Measurements from ENCODE around the gene ATAD2B.
"Not testable (repeated sequence)": the region's sequence is repeated elsewhere in the genome, so short reads cannot be mapped to it uniquely, and the experiment has no call there.

ATAD2B gene

DNA sequence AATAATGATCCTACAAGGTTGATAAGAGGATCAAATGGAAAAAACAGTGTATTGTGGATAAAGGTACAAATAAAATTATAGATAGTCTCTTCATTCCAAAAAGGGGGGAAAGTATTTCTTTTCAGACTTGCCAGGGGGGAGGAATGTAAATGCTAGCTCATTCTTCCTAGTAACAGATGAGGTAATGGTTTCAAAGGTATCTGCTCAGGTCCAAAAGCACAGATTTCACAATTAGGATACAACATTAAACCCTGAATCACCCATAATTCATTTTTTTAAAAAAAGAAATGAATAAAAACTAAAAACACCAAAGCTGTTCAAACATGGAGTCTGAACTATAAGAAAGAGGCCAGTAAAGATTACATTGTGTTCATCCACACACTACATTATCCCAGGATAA is 142.0 kb downstream of the ATAD2B start:
- H3K4me3 ChIP-seq (ENCODE audit: low read depth, low read length): no peak overlapping the region
- TF ChIP-seq, protein P1, sequence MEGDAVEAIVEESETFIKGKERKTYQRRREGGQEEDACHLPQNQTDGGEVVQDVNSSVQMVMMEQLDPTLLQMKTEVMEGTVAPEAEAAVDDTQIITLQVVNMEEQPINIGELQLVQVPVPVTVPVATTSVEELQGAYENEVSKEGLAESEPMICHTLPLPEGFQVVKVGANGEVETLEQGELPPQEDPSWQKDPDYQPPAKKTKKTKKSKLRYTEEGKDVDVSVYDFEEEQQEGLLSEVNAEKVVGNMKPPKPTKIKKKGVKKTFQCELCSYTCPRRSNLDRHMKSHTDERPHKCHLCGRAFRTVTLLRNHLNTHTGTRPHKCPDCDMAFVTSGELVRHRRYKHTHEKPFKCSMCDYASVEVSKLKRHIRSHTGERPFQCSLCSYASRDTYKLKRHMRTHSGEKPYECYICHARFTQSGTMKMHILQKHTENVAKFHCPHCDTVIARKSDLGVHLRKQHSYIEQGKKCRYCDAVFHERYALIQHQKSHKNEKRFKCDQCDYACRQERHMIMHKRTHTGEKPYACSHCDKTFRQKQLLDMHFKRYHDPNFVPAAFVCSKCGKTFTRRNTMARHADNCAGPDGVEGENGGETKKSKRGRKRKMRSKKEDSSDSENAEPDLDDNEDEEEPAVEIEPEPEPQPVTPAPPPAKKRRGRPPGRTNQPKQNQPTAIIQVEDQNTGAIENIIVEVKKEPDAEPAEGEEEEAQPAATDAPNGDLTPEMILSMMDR (IDR thresholded peaks at IDR 0.05; ENCODE audit: insufficient read depth, low read depth, low read length, missing control alignments): no peak
- no peak for DNase-seq (ENCODE audit: low read depth)

DNA sequence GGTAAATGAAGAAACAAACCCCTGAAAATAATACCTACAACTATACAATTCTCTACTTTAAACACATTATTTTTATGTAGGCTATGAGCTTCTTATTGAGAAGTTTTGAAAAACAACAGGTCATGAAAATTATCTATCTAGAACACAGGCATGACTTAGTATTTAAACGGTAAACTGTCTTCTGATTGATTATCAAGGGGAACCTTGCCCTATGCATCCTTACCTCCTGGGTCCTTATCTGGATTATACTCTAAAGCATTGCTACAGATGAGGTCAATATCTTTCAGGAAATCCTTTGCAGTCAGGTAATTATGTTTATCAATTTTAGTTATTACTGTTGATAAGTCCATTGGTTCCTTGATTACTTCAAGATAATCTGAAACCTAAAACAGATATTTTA is 144.3 kb downstream of the ATAD2B start:
- DNase-seq (ENCODE audit: low read depth): no peak
- H3K4me3 ChIP-seq (ENCODE audit: low read depth, low read length): no peak overlapping the region
- TF ChIP-seq, protein P1 (IDR thresholded peaks at IDR 0.05; ENCODE audit: insufficient read depth, low read depth, low read length, missing control alignments): no peak

DNA sequence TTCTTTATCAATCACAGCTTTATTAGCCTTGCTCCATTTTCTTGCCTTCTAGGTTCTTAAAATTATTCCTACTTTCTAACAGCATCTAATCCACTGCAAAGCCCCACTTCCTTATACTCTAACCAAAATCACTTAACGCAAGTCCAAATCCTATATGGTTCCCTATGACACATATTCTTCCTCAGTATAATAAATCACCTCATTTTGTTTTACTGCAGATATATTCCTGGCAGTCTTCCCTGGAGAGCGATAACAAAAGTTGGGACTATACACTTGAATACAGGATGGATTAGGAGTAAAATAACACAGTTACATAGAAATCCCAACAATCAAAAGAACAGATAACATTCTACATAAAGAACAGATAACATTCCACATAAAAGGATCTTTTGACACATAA is 144.8 kb downstream of the ATAD2B start:
- no peak for DNase-seq (ENCODE audit: low read depth)
- TF ChIP-seq, protein P1 (IDR thresholded peaks at IDR 0.05; ENCODE audit: insufficient read depth, low read depth, low read length, missing control alignments): no peak
- no peak overlapping the region for H3K4me3 ChIP-seq (ENCODE audit: low read depth, low read length)

DNA sequence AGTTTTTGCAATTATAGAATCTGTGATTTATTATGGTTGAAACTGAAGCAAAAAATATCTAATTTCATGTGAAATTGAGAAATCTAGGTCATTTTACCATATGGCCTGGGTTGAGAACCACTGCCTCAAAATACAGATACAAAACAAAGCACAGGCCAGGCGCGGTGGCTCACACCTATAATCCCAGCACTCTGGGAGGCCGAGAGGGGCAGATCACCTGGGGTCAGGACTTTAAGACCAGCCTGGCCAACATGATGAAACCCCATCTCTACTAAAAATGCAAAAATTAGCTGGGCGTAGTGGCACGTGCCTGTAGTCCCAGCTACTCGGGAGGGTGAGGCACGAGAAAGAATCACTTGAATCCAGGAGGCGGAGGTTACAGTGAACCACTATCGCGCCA is 146.5 kb downstream of the ATAD2B start:
- H3K4me3 ChIP-seq (ENCODE audit: low read depth, low read length); DNase-seq (ENCODE audit: low read depth): not testable (repeated sequence)

DNA sequence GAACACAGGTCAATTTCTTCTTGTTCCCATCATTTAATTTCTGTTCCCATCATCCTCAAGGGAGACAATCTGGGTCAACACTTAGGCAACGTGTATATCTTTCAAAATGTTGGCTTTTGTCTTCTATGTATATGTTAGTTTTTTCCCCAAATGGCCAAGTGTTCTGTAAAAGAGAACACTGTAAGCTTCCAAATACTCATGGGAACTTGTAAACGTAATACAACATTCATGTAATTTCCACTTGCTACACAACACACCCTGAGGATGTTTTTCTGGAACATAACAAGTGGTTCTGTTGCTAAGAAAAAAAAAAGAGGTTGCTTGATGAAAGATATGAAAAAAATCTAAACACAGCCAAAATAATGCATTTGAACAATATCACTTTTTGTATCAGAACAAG is 149.1 kb downstream of the ATAD2B start:
- no peak for DNase-seq (ENCODE audit: low read depth)
- H3K4me3 ChIP-seq (ENCODE audit: low read depth, low read length): no peak overlapping the region
- TF ChIP-seq, protein P1 (IDR thresholded peaks at IDR 0.05; ENCODE audit: insufficient read depth, low read depth, low read length, missing control alignments): no peak

DNA sequence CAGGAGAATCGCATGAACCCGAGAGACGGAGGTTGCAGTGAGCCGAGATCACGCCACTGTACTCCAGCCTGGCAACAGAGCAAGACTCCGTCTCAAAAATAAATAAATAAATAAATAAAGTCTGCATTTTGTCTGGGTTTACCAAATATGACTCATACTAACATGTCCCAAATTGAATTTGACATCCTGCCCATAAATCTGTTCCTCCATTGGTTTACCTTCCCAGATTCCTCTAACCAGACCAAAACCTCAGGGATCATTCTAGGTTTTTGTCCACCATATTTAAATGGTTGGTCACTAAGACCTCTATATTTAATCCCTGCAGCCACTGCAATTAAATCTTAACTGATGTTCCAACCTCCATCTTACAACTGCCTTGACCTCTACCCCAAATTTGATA is 150.9 kb downstream of the ATAD2B start:
- TF ChIP-seq, protein P1 (IDR thresholded peaks at IDR 0.05; ENCODE audit: insufficient read depth, low read depth, low read length, missing control alignments): no peak
- H3K4me3 ChIP-seq (ENCODE audit: low read depth, low read length): no peak overlapping the region
- DNase-seq (ENCODE audit: low read depth): no peak

DNA sequence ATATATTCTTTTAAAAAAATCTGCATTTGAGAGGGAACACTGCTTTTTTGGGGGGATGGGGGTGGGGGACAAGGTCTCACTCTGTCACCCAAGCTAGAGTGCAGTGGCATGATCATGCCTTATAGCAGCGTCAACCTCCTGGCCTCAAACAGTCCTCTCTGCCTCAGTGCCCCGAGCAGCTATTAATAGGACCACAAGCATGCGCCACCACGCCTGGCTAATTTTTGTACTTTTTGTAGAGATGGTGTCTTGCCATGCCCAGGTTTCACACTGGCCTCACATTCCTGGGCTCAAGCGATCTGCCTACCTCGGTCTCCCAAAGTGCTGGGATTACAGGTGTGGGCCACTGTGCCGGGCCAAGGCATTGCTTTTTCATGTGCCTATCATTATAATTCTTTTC is 154.2 kb downstream of the ATAD2B start:
- peak; percentile 4 for DNase-seq (ENCODE audit: low read depth)
- H3K4me3 ChIP-seq (ENCODE audit: low read depth, low read length): no peak overlapping the region
- TF ChIP-seq, protein P1 (IDR thresholded peaks at IDR 0.05; ENCODE audit: insufficient read depth, low read depth, low read length, missing control alignments): no peak

All from GM12865 (cell line).